Adrenal gland (tissue), 5 donors: ENCODE measurements around the gene CALN1.

Experiments used
- POLR2A ChIP-seq, 2 donors: fragments of 450-650 bp; IDR thresholded peaks; one replicate each; pipeline ENCODE4 v1.6.1; 2017; ENCODE audit warnings: antibody characterized with exemption in 2 of 2, mild to moderate bottlenecking in 2 of 2, moderate library complexity in 1 of 2
- TF ChIP-seq, protein P1 (sequence below), 6 experiments: fragments of 450-650 bp in 4 of 6; fragments of 200-600 bp in 2 of 6; sonication (generic) in 1 of 6; IDR thresholded peaks; 1 replicate in 5 of 6; 2 replicates in 1 of 6; pipeline versions ENCODE4 v1.5.1 to v1.8.0; 2016 to 2021; ENCODE audit warnings: antibody characterized with exemption in 6 of 6, mild to moderate bottlenecking in 2 of 6, moderate library complexity in 1 of 6
- donor health status: DM: no; HTN: no; CAD: no.

DNA sequence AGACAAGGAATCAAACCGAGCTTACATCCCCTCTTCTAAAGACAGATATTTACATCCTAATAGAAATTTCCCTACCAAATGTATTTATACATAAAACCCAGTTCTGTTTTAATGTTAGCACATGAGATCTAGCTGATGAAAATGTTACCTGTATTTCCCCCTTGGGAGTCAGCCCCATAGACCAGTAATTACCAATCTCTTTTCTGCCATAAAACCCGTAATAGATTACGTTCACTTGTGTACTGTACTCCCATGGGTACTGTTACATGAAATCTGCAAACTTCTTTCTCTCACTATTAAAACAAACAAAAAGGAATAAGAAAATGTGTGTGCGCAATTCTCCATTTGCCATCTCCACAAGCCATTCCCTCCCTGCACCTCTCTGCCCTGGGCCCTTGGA lies 450.9 kb downstream of the CALN1 start:
- TF ChIP-seq POLR2A (IDR thresholded peaks at IDR 0.05), result no peak
- TF ChIP-seq, protein P1, sequence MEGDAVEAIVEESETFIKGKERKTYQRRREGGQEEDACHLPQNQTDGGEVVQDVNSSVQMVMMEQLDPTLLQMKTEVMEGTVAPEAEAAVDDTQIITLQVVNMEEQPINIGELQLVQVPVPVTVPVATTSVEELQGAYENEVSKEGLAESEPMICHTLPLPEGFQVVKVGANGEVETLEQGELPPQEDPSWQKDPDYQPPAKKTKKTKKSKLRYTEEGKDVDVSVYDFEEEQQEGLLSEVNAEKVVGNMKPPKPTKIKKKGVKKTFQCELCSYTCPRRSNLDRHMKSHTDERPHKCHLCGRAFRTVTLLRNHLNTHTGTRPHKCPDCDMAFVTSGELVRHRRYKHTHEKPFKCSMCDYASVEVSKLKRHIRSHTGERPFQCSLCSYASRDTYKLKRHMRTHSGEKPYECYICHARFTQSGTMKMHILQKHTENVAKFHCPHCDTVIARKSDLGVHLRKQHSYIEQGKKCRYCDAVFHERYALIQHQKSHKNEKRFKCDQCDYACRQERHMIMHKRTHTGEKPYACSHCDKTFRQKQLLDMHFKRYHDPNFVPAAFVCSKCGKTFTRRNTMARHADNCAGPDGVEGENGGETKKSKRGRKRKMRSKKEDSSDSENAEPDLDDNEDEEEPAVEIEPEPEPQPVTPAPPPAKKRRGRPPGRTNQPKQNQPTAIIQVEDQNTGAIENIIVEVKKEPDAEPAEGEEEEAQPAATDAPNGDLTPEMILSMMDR (IDR thresholded peaks at IDR 0.05), result no peak
